H1 (cell line): ENCODE data around the gene VPS13A. TPM values are rescaled to one million over a fixed set of nuclear protein-coding genes. Genes with fewer than 3 reads are reported as not detected.

Source experiments
- CTCF ChIA-PET: fragments of 300-600 bp; sonication (Branson Sonifier 250); formaldehyde crosslinking; loops from one replicate; lab custom pipeline; 2021; ENCODE audit not compliant: partially characterized antibody; lab: Charles Lee
- POLR2A ChIA-PET: fragments of 300-600 bp; sonication (Branson Sonifier 250); formaldehyde crosslinking; loops from one replicate; lab custom pipeline; 2021; ENCODE audit warnings: inconsistent platforms; ENCODE audit not compliant: partially characterized antibody; lab: Charles Lee
- DNase-seq, 2 experiments: peaks; one replicate each; pipeline versions ENCODE4 v3.0.0 to v3.0.0-alpha.2; 2010 to 2022; ENCODE audit warnings: low spot score in 2 of 2, low read depth in 1 of 2, mixed read lengths in 1 of 2
- FAIRE-seq: peaks from 2 replicates; lab custom pipeline; 2011; peaks lifted over from hg19 to GRCh38; lab: Jason Lieb, UNC
- H2AFZ ChIP-seq: 2 replicates; pipeline ENCODE4 v1.8.1; 2012; ENCODE audit warnings: low read length, inconsistent platforms
- H2AK5ac ChIP-seq: 2 replicates; pipeline ENCODE4 v1.6.1; 2013; ENCODE audit warnings: low read depth, low read length
- H2BK120ac ChIP-seq: replicated peaks from 2 replicates; pipeline ENCODE3; 2013; ENCODE audit warnings: low read depth, low read length, inconsistent platforms
- H2BK12ac ChIP-seq: 2 replicates; pipeline ENCODE4 v1.6.1; 2013; ENCODE audit warnings: low read depth, low read length
- H2BK15ac ChIP-seq: 2 replicates; pipeline ENCODE4 v1.6.1; 2013; ENCODE audit warnings: low read length
- H2BK20ac ChIP-seq: 2 replicates; pipeline ENCODE4 v1.6.1; 2013; ENCODE audit warnings: low read length
- H2BK5ac ChIP-seq: 2 replicates; pipeline ENCODE4 v1.6.1; 2013; ENCODE audit warnings: low read depth, low read length
- H3K14ac ChIP-seq: 2 replicates; pipeline ENCODE4 v1.6.1; 2013; ENCODE audit warnings: inconsistent platforms; ENCODE audit not compliant: insufficient read length
- H3K18ac ChIP-seq: 2 replicates; pipeline ENCODE4 v1.6.1; 2013; ENCODE audit warnings: low read length; ENCODE audit errors: extremely low read depth
- H3K23ac ChIP-seq: 2 replicates; pipeline ENCODE4 v1.6.1; 2013; ENCODE audit warnings: inconsistent platforms; ENCODE audit not compliant: insufficient read length
- H3K23me2 ChIP-seq: 2 replicates; pipeline ENCODE4 v1.6.1; 2013; ENCODE audit warnings: low read depth, low read length
- H3K27ac ChIP-seq: 2 replicates; pipeline ENCODE4 v1.6.1; 2011; ENCODE audit warnings: low read depth, low read length, inconsistent platforms
- H3K27me3 ChIP-seq, 4 experiments: replicated peaks in 1 of 4; 1 replicate in 1 of 4; 2 replicates in 3 of 4; pipeline versions ENCODE4 v1.6.1 to v1.8.1; 2011 to 2013; ENCODE audit warnings: low read length in 3 of 4, mild to moderate bottlenecking in 3 of 4, inconsistent platforms in 2 of 4, mixed read lengths in 2 of 4, moderate library complexity in 1 of 4; ENCODE audit not compliant: control insufficient read depth in 3 of 4, insufficient read depth in 3 of 4; ENCODE audit errors: extremely low read depth in 1 of 4
- H3K36me3 ChIP-seq, 4 experiments: 2 replicates each; pipeline versions ENCODE4 v1.6.1 to v1.8.1; 2011 to 2013; ENCODE audit warnings: mild to moderate bottlenecking in 4 of 4, low read length in 3 of 4, moderate library complexity in 2 of 4, control low read depth in 1 of 4, inconsistent platforms in 1 of 4; ENCODE audit not compliant: insufficient read depth in 4 of 4, control insufficient read depth in 2 of 4
- H3K4ac ChIP-seq: replicated peaks from 2 replicates; pipeline ENCODE3; 2013; ENCODE audit warnings: low read length, low read depth, mixed read lengths, inconsistent platforms; ENCODE audit not compliant: insufficient read length
- H3K4me1 ChIP-seq, 4 experiments: replicated peaks in 1 of 4; 1 replicate in 1 of 4; 2 replicates in 3 of 4; pipeline versions ENCODE4 v1.6.1 to v1.8.1; 2011 to 2013; ENCODE audit warnings: low read length in 3 of 4, inconsistent platforms in 2 of 4, mixed read lengths in 1 of 4; ENCODE audit not compliant: insufficient read depth in 4 of 4, control insufficient read depth in 3 of 4
- H3K4me2 ChIP-seq, 2 experiments: 2 replicates each; pipeline versions ENCODE4 v1.6.1 to v1.8.1; 2011 to 2013; ENCODE audit warnings: low read depth in 2 of 2, low read length in 2 of 2, control low read depth in 1 of 2, inconsistent platforms in 1 of 2, mild to moderate bottlenecking in 1 of 2; ENCODE audit not compliant: insufficient read depth in 1 of 2
- H3K4me3 ChIP-seq, 4 experiments: fragments of 200-600, 300-600 bp in 1 of 4; sonication (generic), shearing (Covaris generic), sonication (Bioruptor Twin) in 1 of 4; 2 replicates each; pipeline versions ENCODE4 v1.5.1 to v1.8.1; 2011 to 2016; ENCODE audit warnings: low read length in 4 of 4, low read depth in 3 of 4, control low read depth in 2 of 4, inconsistent platforms in 2 of 4, mild to moderate bottlenecking in 2 of 4, mixed read lengths in 1 of 4, moderate library complexity in 1 of 4; ENCODE audit not compliant: insufficient read depth in 2 of 4; ENCODE audit errors: extremely low read depth in 1 of 4
- H3K56ac ChIP-seq: replicated peaks from 2 replicates; pipeline ENCODE3; 2013; ENCODE audit warnings: low read depth, mild to moderate bottlenecking, mixed read lengths, low read length, inconsistent platforms; ENCODE audit not compliant: insufficient read length
- H3K79me1 ChIP-seq: 2 replicates; pipeline ENCODE4 v1.6.1; 2013; ENCODE audit warnings: low read depth, low read length, control low read depth
- H3K79me2 ChIP-seq, 2 experiments: 2 replicates each; pipeline versions ENCODE4 v1.6.1 to v1.8.1; 2012 to 2013; ENCODE audit warnings: low read length in 2 of 2, mild to moderate bottlenecking in 2 of 2, inconsistent platforms in 1 of 2; ENCODE audit not compliant: insufficient read depth in 2 of 2, control insufficient read depth in 1 of 2
- H3K9ac ChIP-seq, 4 experiments: replicated peaks in 1 of 4; 1 replicate in 1 of 4; 2 replicates in 3 of 4; pipeline versions ENCODE4 v1.6.1 to v1.8.1; 2011 to 2013; ENCODE audit warnings: low read depth in 3 of 4, low read length in 3 of 4, control low read depth in 2 of 4, mild to moderate bottlenecking in 2 of 4, moderate library complexity in 2 of 4, inconsistent platforms in 1 of 4; ENCODE audit errors: extremely low read depth in 1 of 4
- H3K9me3 ChIP-seq, 2 experiments: 2 replicates each; pipeline versions ENCODE4 v1.6.1 to v1.8.1; 2012 to 2013; ENCODE audit warnings: mild to moderate bottlenecking in 2 of 2, moderate library complexity in 2 of 2, control low read depth in 1 of 2, inconsistent platforms in 1 of 2, low read depth in 1 of 2, low read length in 1 of 2, mixed read lengths in 1 of 2; ENCODE audit not compliant: insufficient read depth in 2 of 2
- H4K20me1 ChIP-seq, 2 experiments: replicated peaks in 1 of 2; 2 replicates each; pipeline versions ENCODE3 to v1.8.1; 2011 to 2013; ENCODE audit warnings: inconsistent platforms in 2 of 2, low read length in 2 of 2, mild to moderate bottlenecking in 1 of 2; ENCODE audit not compliant: insufficient read depth in 2 of 2, control insufficient read depth in 1 of 2
- H4K5ac ChIP-seq: 2 replicates; pipeline ENCODE4 v1.6.1; 2013; ENCODE audit warnings: low read length, low read depth, mixed read lengths, inconsistent platforms; ENCODE audit not compliant: insufficient read length
- H4K8ac ChIP-seq: 2 replicates; pipeline ENCODE4 v1.8.0; 2013; ENCODE audit warnings: mild to moderate bottlenecking, moderate library complexity, low read length, inconsistent platforms; ENCODE audit not compliant: insufficient read depth; ENCODE audit errors: extremely low read depth
- H4K91ac ChIP-seq: replicated peaks from 2 replicates; pipeline ENCODE3; 2013; ENCODE audit warnings: low read length, mixed read lengths, inconsistent platforms; ENCODE audit not compliant: insufficient read length
- GTF2F1 ChIP-seq: IDR thresholded peaks from 2 replicates; pipeline ENCODE4 v1.6.1; 2012; ENCODE audit warnings: low read depth, low read length, improper control_type of control experiment, borderline replicate concordance
- JUN ChIP-seq: IDR thresholded peaks from 2 replicates; pipeline ENCODE4 v1.6.1; 2011; ENCODE audit warnings: low read depth, mild to moderate bottlenecking, improper control_type of control experiment, low read length
- KDM1A ChIP-seq: fragments of 200-600, 300-600 bp; sonication (generic); IDR thresholded peaks from 2 replicates; pipeline ENCODE4 v1.7.1; 2016; ENCODE audit warnings: mild to moderate bottlenecking, low read length, borderline replicate concordance
- POLR2A ChIP-seq, 2 experiments: IDR thresholded peaks; 1 replicate in 1 of 2; 2 replicates in 1 of 2; pipeline ENCODE4 v1.6.1; 2011; ENCODE audit warnings: low read depth in 2 of 2, low read length in 2 of 2, mild to moderate bottlenecking in 2 of 2; ENCODE audit errors: control extremely low read depth in 1 of 2
- POLR2AphosphoS5 ChIP-seq: IDR thresholded peaks from 2 replicates; pipeline ENCODE4 v1.6.1; 2011; ENCODE audit warnings: low read depth, low read length
- SRF ChIP-seq: IDR thresholded peaks from 2 replicates; pipeline ENCODE4 v1.6.1; 2011; ENCODE audit warnings: mild to moderate bottlenecking, low read depth, low read length, moderate library complexity
- TBP ChIP-seq: IDR thresholded peaks from 2 replicates; pipeline ENCODE4 v1.6.1; 2011; ENCODE audit warnings: low read depth, low read length, improper control_type of control experiment
- WGBS, 2 experiments: shearing (Covaris generic) in 1 of 2; methylation state at CpG; one replicate each; pipeline versions ENCODE4 v1.1.6 to v1.1.7; 2013 to 2015; ENCODE audit warnings: low lambda C conversion rate in 2 of 2, mixed read lengths in 2 of 2, inconsistent platforms in 1 of 2, low coverage in 1 of 2, missing lambda C conversion rate in 1 of 2; ENCODE audit not compliant: insufficient replicate concordance in 2 of 2, insufficient coverage in 1 of 2, insufficient read length in 1 of 2; ENCODE audit errors: extremely low coverage in 1 of 2, missing lambda C conversion rate in 1 of 2; 5-methylcytosine and 5-hydroxymethylcytosine counted together
- polyA plus RNA-seq, 7 experiments: library from polyadenylated mRNA; depleted of rRNA in 3 of 7; stranded (reverse) in 5 of 7; unstranded in 2 of 7; fragments of >200 nt in 5 of 7; fragments of 200-250 nt in 2 of 7; gene quantifications; 1 replicate in 5 of 7; 2 replicates in 1 of 7; 4 replicates in 1 of 7; pipeline versions ENCODE4 v1.2.1 to v1.2.3, GENCODE V29; 2011 to 2013; ENCODE audit warnings: missing spikeins in 2 of 7, mixed read lengths in 2 of 7
- total RNA-seq: library from RNA; stranded (reverse); fragmentation: NEBNext Ultra II Directional; extraction: Animal tissue kit (Norgen Biotek cat#: 25700); gene quantifications from 2 replicates; pipeline ENCODE4 v1.2.1, GENCODE V29; 2021

The VPS13A gene
- total and polyA plus RNA-seq, 2 of the 8 experiments (the other 6 are each of a cell fraction or from before 2014, with no cell fraction given), result 6.0 to 36.5 TPM

- no peak for TF ChIP-seq KDM1A
- no peak for TF ChIP-seq SRF
- TF ChIP-seq POLR2AphosphoS5, result no peak
- no peak for TF ChIP-seq POLR2A (IDR thresholded peaks at IDR 0.05; ENCODE audit: control extremely low read depth in 1 of 2, low read depth in 2 of 2, low read length in 2 of 2)
- TF ChIP-seq GTF2F1, result no peak
- TF ChIP-seq JUN, result no peak
- no peak for TF ChIP-seq TBP
- 88% methylated on average over 3 of the region's 3 CpGs; no CpG with 5 or more reads in 1 of the 2 experiments for WGBS, 2 experiments
- CTCF ChIA-PET, result interaction anchor here (0.9 to 20.5 kb wide), 4 partner anchors 18 to 313 kb away, joined by 3 to 384 read pairs (median 6); no protein-coding TSS in a partner anchor
- Histone ChIP-seq H3K9ac (no peak overlapping the region), H3K18ac (no peak overlapping the region), H3K79me2 (no peaks in the 10 kb centered on the region), H2BK12ac (no peak overlapping the region), H3K4me3 (no peak overlapping the region), H4K91ac (no peak overlapping the region), H3K23ac (no peak overlapping the region), H2BK15ac (no peak overlapping the region), H2BK20ac (no peak overlapping the region), H3K79me1 (no peaks in the 10 kb centered on the region), H3K9me3 (no peaks in the 10 kb centered on the region), H2AFZ (no peak overlapping the region), H3K4ac (no peak overlapping the region), H4K20me1 (no peaks in the 10 kb centered on the region), H2BK5ac (no peak overlapping the region), H3K23me2 (0 out of 2 replicates have a peak, but pooled peaks cover 1% of the 10 kb centered on the region), H3K14ac (no peak overlapping the region), H3K36me3 (no peaks in the 10 kb centered on the region), H4K8ac (no peak overlapping the region), H3K56ac (no peak overlapping the region), H3K27ac (no peak overlapping the region), H4K5ac (no peak overlapping the region), H2AK5ac (no peak overlapping the region), H3K4me2 (no peak overlapping the region), H2BK120ac (no peak overlapping the region), H3K27me3 (no peaks in the 10 kb centered on the region), H3K4me1 (peaks cover 0 to 6% (median 4%) of the 10 kb centered on the region in 4 experiments; a peak in 5 of 7 replicates)
- POLR2A ChIA-PET, result no interaction called here
- no peak for DNase-seq
- FAIRE-seq, result no peak
Observed at GRCh38 chr9:77438653-77439052, 261.3 kb downstream of the VPS13A start.
